ENCODE measurements around the gene AKAP3.

- TF ChIP-seq CTCF (IDR thresholded peaks at IDR 0.05) = no peak
- no peak for TF ChIP-seq POLR2A (IDR thresholded peaks at IDR 0.05)
These were observed 16.4 kb upstream of the AKAP3 start for GRCh38 chr12:4665236-4665635.

Data from thyroid gland (tissue), 4 donors.